Esophagus (tissue), 2 donors: Measurements from ENCODE around the gene SLC12A2. TPM values are rescaled to one million over a fixed set of nuclear protein-coding genes. Genes with fewer than 3 reads are reported as not detected.

Experiments
- H3K27ac ChIP-seq, 2 donors: one replicate each; pipeline ENCODE4 v1.5.1; 2013; ENCODE audit warnings: low read depth in 2 of 2, mild to moderate bottlenecking in 2 of 2, inconsistent platforms in 1 of 2, low read length in 1 of 2, moderate library complexity in 1 of 2
- H3K27me3 ChIP-seq, 2 donors: one replicate each; pipeline ENCODE4 v1.6.1; 2013; ENCODE audit warnings: low read length in 2 of 2, control low read depth in 1 of 2, mild to moderate bottlenecking in 1 of 2; ENCODE audit not compliant: insufficient read depth in 2 of 2, control insufficient read depth in 1 of 2
- H3K36me3 ChIP-seq, 2 donors: one replicate each; pipeline ENCODE4 v1.6.1; 2013; ENCODE audit warnings: low read length in 1 of 2; ENCODE audit not compliant: control insufficient read depth in 2 of 2, insufficient read depth in 2 of 2
- H3K4me1 ChIP-seq, 2 donors: one replicate each; pipeline ENCODE4 v1.6.1; 2013; ENCODE audit warnings: low read length in 1 of 2; ENCODE audit not compliant: control insufficient read depth in 2 of 2, insufficient read depth in 2 of 2
- H3K4me3 ChIP-seq, 2 donors: one replicate each; pipeline ENCODE4 v1.5.1; 2013; ENCODE audit warnings: low read length in 2 of 2, mild to moderate bottlenecking in 2 of 2, low read depth in 1 of 2, moderate library complexity in 1 of 2
- H3K9me3 ChIP-seq, 2 donors: one replicate each; pipeline ENCODE4 v1.6.1; 2013; ENCODE audit warnings: mild to moderate bottlenecking in 2 of 2, low read depth in 1 of 2, low read length in 1 of 2, moderate library complexity in 1 of 2; ENCODE audit not compliant: control insufficient read depth in 2 of 2, insufficient read depth in 1 of 2
- WGBS, 2 donors: extraction: QIAGEN DNeasy Blood & Tissue Kit; methylation state at CpG; one replicate each; pipeline ENCODE4 v1.1.7; 2013; 5-methylcytosine and 5-hydroxymethylcytosine counted together
- polyA plus RNA-seq, 2 donors: library from polyadenylated mRNA; stranded (reverse); fragments of 200-250 nt; gene quantifications; one replicate each; pipeline ENCODE4 v1.2.3, GENCODE V29; 2013
- donor health status: healthy with polysubstance abuse.
- donor health status: Bipolar disorder and iron deficiency.

Gene SLC12A2
- polyA plus RNA-seq, 2 donors = 1.2 to 2.0 TPM

DNA sequence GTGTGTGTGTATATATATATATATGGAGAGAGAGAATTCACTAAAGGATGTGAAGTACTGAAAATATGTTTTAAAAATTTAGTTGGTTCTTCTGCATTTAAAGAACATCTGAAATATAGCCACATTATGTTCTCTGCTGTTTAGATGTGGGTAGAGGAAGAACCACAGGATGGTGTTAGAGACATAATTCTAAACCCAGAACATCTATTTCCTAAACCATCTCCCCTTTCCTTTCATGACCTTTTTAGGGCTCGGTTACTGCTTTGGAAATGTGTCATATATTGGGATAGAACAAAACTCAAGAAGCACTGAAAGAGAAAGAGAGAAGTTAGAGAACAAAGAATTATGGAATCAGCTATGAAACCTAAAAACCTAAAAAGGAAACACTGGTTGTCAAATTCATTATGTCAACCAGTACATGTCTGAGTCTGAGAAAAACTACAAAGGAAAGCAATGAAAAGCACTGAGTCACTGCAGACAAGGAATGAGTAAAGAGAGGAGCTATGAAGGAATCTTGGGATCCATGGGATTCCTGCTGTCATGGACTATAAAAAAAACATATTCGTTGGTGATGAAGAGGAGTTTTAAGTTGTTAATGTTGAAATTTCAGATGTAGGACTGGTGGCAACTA is 28.4 kb downstream of the SLC12A2 start:
- H3K9me3 ChIP-seq = no peaks in the 10 kb centered on the region
- H3K27ac ChIP-seq = no peak overlapping the region
- no peaks in the 10 kb centered on the region for H3K27me3 ChIP-seq
- H3K4me1 ChIP-seq = no peaks in the 10 kb centered on the region
- H3K4me3 ChIP-seq = no peak overlapping the region
- H3K36me3 ChIP-seq = peaks cover 0 to 4% of the 10 kb centered on the region in 2 donors
- WGBS, 2 donors = 65 to 77% methylated on average over 2 of the region's 2 CpGs

GRCh38 chr5:128116445-128116844 is 32.9 kb downstream of the SLC12A2 start:
- H3K4me1 ChIP-seq = no peaks in the 10 kb centered on the region
- H3K4me3 ChIP-seq = no peak overlapping the region
- H3K27ac ChIP-seq = no peak overlapping the region
- 88 to 89% methylated on average over 3 of the region's 3 CpGs for WGBS, 2 donors
- no peaks in the 10 kb centered on the region for H3K27me3 ChIP-seq
- peaks cover 0 to 4% of the 10 kb centered on the region in 2 donors for H3K36me3 ChIP-seq
- no peaks in the 10 kb centered on the region for H3K9me3 ChIP-seq

- Histone ChIP-seq H3K4me1 (no peaks in the 10 kb centered on the region), H3K36me3 (peaks cover 0 to 4% of the 10 kb centered on the region in 2 donors), H3K27me3 (no peaks in the 10 kb centered on the region), H3K9me3 (no peaks in the 10 kb centered on the region), H3K4me3 (no peak overlapping the region), H3K27ac (no peak overlapping the region)
- 99 to 100% methylated on average over 2 of the region's 2 CpGs for WGBS, 2 donors
These were observed 34.6 kb downstream of the SLC12A2 start for GRCh38 chr5:128118214-128118613.

DNA sequence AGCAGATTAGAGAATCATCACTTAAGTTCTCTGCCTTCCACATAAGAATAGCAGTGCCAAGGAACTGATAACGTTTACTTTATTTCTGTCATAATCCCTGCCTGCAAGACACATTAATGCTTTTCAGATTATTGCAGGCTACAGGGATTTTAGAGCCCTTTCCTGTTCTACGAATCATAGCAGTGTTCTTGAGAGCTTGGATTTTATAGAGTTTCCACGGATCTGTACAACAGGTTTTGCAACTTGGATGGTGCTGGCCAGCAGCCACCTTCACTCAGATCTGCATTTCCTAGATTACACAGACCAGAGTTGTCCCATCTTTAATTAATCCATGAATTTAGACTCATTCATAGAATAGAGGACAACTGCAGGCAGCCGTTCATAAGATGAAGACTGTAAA is 38.1 kb downstream of the SLC12A2 start:
- H3K4me1 ChIP-seq = no peaks in the 10 kb centered on the region
- H3K4me3 ChIP-seq = no peak overlapping the region
- H3K27me3 ChIP-seq = no peaks in the 10 kb centered on the region
- H3K9me3 ChIP-seq = no peaks in the 10 kb centered on the region
- no peak overlapping the region for H3K27ac ChIP-seq
- WGBS, 2 donors = 38 to 40% methylated on average over 4 of the region's 4 CpGs
- H3K36me3 ChIP-seq = no peaks in the 10 kb centered on the region

DNA sequence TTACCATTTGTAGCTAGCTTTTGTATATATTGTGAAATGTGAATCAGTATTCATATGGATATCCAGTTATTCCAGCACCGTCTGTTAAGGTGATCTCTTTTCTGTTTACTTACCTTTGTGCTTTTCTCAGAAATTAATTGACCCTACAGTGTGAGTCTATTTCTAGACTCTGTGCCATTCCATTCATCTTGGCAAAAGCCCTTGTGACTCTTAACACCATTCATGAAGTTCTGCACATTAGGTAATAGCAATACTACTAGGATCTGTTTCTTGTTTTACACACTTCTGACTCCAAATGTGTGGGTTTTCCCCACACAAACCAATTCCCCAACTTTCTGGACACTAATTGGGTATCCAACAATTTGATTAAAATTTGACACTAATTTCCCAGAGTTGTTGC is 40.4 kb downstream of the SLC12A2 start:
- no peaks in the 10 kb centered on the region for H3K4me1 ChIP-seq
- no peaks in the 10 kb centered on the region for H3K36me3 ChIP-seq
- 77 to 79% methylated on average over 1 of the region's 1 CpG for WGBS, 2 donors

DNA sequence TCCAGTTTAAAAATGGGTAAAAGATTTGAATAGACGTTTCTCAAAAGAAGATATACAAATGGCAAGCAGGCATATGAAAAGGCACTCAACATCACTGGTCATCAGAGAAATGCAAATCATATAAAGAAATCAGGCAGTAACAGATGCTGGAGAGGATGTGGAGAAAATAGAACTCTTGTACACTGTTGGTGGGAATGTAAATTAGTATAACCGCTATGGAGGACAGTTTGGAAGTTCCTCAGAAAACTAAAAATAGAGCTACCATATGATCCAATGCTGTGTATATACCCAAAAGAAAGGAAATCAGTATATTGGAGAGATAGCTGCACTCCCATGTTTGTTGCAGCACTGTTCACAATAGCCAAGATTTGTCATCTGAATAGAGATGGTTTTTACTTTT is 42.7 kb downstream of the SLC12A2 start:
- no peaks in the 10 kb centered on the region for H3K27me3 ChIP-seq
- WGBS, 2 donors = 86 to 89% methylated on average over 2 of the region's 2 CpGs
- no peaks in the 10 kb centered on the region for H3K36me3 ChIP-seq
- no peak overlapping the region for H3K4me3 ChIP-seq
- no peaks in the 10 kb centered on the region for H3K4me1 ChIP-seq
- H3K9me3 ChIP-seq = no peaks in the 10 kb centered on the region
- no peak overlapping the region for H3K27ac ChIP-seq

More for the DNA sequence above, 40.4 kb downstream of the SLC12A2 start:
- H3K27ac ChIP-seq = no peak overlapping the region
- H3K4me3 ChIP-seq = no peak overlapping the region
- no peaks in the 10 kb centered on the region for H3K9me3 ChIP-seq
- no peaks in the 10 kb centered on the region for H3K27me3 ChIP-seq

- H3K27me3 ChIP-seq = no peaks in the 10 kb centered on the region
- no peaks in the 10 kb centered on the region for H3K9me3 ChIP-seq
- WGBS, 2 donors = 68 to 87% methylated on average over 1 of the region's 1 CpG
- peaks cover 0 to 2% of the 10 kb centered on the region in 2 donors for H3K36me3 ChIP-seq
- H3K4me1 ChIP-seq = no peaks in the 10 kb centered on the region
- no peak overlapping the region for H3K4me3 ChIP-seq
- H3K27ac ChIP-seq = no peak overlapping the region
These were observed 48.9 kb downstream of the SLC12A2 start for GRCh38 chr5:128132499-128132898.

- Histone ChIP-seq H3K36me3 (peaks cover 0 to 2% of the 10 kb centered on the region in 2 donors), H3K27me3 (no peaks in the 10 kb centered on the region), H3K4me3 (no peak overlapping the region), H3K9me3 (no peaks in the 10 kb centered on the region), H3K4me1 (no peaks in the 10 kb centered on the region), H3K27ac (no peak overlapping the region)
These were observed 51.7 kb downstream of the SLC12A2 start for GRCh38 chr5:128135286-128135685.

DNA sequence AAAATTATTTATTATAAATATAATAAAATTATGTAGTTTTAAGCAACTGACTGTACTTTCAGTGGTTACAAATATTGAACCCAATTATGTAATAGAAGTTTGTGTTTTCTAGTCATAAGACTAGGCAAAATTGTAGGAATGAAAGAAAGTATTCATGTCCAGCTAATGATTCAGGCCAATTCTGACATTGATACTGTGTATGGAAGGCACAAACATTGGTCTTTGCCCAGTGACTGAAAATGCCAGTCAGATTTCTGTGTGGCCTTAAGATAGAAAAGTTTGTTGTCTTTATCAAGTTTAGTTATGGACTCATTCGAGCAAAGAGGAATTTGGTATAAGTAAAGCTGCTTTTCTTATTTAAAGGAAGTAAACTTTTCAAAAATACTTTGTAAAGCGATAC is 60.3 kb downstream of the SLC12A2 start:
- Histone ChIP-seq H3K27me3 (no peaks in the 10 kb centered on the region), H3K4me1 (no peaks in the 10 kb centered on the region), H3K9me3 (no peaks in the 10 kb centered on the region), H3K27ac (no peak overlapping the region), H3K4me3 (no peak overlapping the region), H3K36me3 (no peaks in the 10 kb centered on the region)
- WGBS, 2 donors = 69 to 96% methylated on average over 2 of the region's 2 CpGs

- WGBS, 2 donors = 74 to 97% methylated on average over 1 of the region's 1 CpG
These were observed 60.9 kb downstream of the SLC12A2 start for GRCh38 chr5:128144491-128144890.

More at GRCh38 chr5:128144491-128144890, 60.9 kb downstream of the SLC12A2 start:
- H3K4me3 ChIP-seq = no peak overlapping the region
- no peaks in the 10 kb centered on the region for H3K27me3 ChIP-seq
- H3K27ac ChIP-seq = no peak overlapping the region
- H3K4me1 ChIP-seq = no peaks in the 10 kb centered on the region
- no peaks in the 10 kb centered on the region for H3K9me3 ChIP-seq
- no peaks in the 10 kb centered on the region for H3K36me3 ChIP-seq
